Ovary (tissue), 10 donors: ENCODE data around the gene CBS. TPM values are rescaled to one million over a fixed set of nuclear protein-coding genes. Genes with fewer than 3 reads are reported as not detected.
"Not testable (repeated sequence)": the region's sequence is repeated elsewhere in the genome, so short reads cannot be mapped to it uniquely, and the experiment has no call there.

Experiments used
- DNase-seq, 5 donors: peaks; one replicate each; pipeline ENCODE4 v3.0.0-alpha.2; 2019 to 2020
- H3K27ac ChIP-seq, 2 donors: fragments of 200-600 bp; one replicate each; pipeline versions ENCODE4 v1.5.1 to v1.8.0; 2019 to 2022
- H3K27me3 ChIP-seq: fragments of 200-600 bp; one replicate; pipeline ENCODE4 v1.8.0; 2022
- H3K36me3 ChIP-seq: fragments of 200-600 bp; sonication (generic); one replicate; pipeline ENCODE4 v1.5.1; 2019
- H3K4me1 ChIP-seq: one replicate; pipeline ENCODE4 v1.8.1; 2013; ENCODE audit warnings: mild to moderate bottlenecking, moderate library complexity; ENCODE audit not compliant: insufficient read depth
- H3K4me3 ChIP-seq: fragments of 200-600 bp; sonication (generic); one replicate; pipeline ENCODE4 v1.5.1; 2017
- H3K9me3 ChIP-seq, 2 donors: fragments of 200-600 bp in 1 of 2; sonication (generic) in 1 of 2; one replicate each; pipeline versions ENCODE4 v1.5.1 to v1.8.1; 2013 to 2019; ENCODE audit warnings: mild to moderate bottlenecking in 1 of 2, moderate library complexity in 1 of 2
- WGBS, 3 donors: extraction: QIAGEN DNeasy Blood & Tissue Kit in 1 of 3; methylation state at CpG; one replicate each; pipeline versions ENCODE4 v1.1.5 to v1.1.7; 2013 to 2017; 5-methylcytosine and 5-hydroxymethylcytosine counted together
- intact Hi-C, 4 donors: fragments of 100-400 bp; cut with DNase I; formaldehyde crosslinking; loops; one replicate each; pipeline versions ENCODE4 v1.11.0 to v1.15.1; 2022 to 2023
- long read RNA-seq, 3 donors: library from polyadenylated mRNA in 2 of 3; unstranded in 2 of 3; transcript quantifications; one replicate each; pipeline ENCODE4 v2.0.0 and lab custom pipeline, GENCODE V29; 2021 to 2026
- polyA plus RNA-seq, 2 donors: library from polyadenylated mRNA; stranded (reverse); fragments of 200-250 nt in 1 of 2; fragments of 350-450 nt in 1 of 2; fragmentation: Illumina TruSeq in 1 of 2; extraction: RNeasy Lipid Tissue Mini Kit (QIAGEN cat#74804) in 1 of 2; gene quantifications; one replicate each; pipeline ENCODE4 v1.2.3, GENCODE V29; 2013 to 2014
- total RNA-seq, 7 donors: library from RNA; depleted of rRNA in 2 of 7; stranded (reverse); fragments of >200 nt in 2 of 7; fragmentation: NEBNext Ultra II Directional in 3 of 7; extraction: Animal tissue kit (Norgen Biotek cat#: 25700) in 3 of 7; gene quantifications; one replicate each; pipeline versions ENCODE4 v1.1.0 to v1.2.4, GENCODE V29; 2016 to 2023
- donor health status: DM: no; HTN: no; CAD: no; lungs with moderate emphysema.
- donor health status: DM: no; HTN: no; CAD: no.
- donor health status: Bipolar disorder and iron deficiency.
- donor health status: DM: yes; HTN: yes; CAD: no.
- donor health status: DM: no; HTN: no; CAD: no.
- donor health status: DM: yes; HTN: yes; CAD: no.

CBS gene
- total RNA-seq (100 to 1,000 TPM in 2 of 7 donors, 10 to 100 TPM in 5; 31.8 to 114 (median 50.6) TPM), polyA plus RNA-seq (10 to 100 TPM in 1 of 2 donors, 1 to 10 TPM in 1; 7.1 to 77.6 TPM)
- long read RNA-seq, donor 1, transcript CBS-210 (5 exons, 1,038 nt), result minor isoform, 5 of 333 reads
- long read RNA-seq, donor 1, transcript CBS-201 (17 exons, 2,583 nt), result minor isoform, 8 of 333 reads
- long read RNA-seq, donor 1, transcript CBS-204 (17 exons, 2,605 nt), result major isoform, 191 of 333 reads
- long read RNA-seq, donor 1, partial matches to known transcripts, result 52 of 333 reads
- long read RNA-seq, donor 1, other reads (novel, unspliced or antisense), result 73 of 333 reads
- long read RNA-seq, donor 2, result 0 reads
- long read RNA-seq, donor 3, transcript CBS-204 (17 exons, 2,605 nt), result major isoform, 170 of 332 reads
- long read RNA-seq, donor 3, transcript CBS-201 (17 exons, 2,583 nt), result minor isoform, 18 of 332 reads
- long read RNA-seq, donor 3, partial matches to known transcripts, result 47 of 332 reads
- long read RNA-seq, donor 3, other reads (novel, unspliced or antisense), result 95 of 332 reads

DNA sequence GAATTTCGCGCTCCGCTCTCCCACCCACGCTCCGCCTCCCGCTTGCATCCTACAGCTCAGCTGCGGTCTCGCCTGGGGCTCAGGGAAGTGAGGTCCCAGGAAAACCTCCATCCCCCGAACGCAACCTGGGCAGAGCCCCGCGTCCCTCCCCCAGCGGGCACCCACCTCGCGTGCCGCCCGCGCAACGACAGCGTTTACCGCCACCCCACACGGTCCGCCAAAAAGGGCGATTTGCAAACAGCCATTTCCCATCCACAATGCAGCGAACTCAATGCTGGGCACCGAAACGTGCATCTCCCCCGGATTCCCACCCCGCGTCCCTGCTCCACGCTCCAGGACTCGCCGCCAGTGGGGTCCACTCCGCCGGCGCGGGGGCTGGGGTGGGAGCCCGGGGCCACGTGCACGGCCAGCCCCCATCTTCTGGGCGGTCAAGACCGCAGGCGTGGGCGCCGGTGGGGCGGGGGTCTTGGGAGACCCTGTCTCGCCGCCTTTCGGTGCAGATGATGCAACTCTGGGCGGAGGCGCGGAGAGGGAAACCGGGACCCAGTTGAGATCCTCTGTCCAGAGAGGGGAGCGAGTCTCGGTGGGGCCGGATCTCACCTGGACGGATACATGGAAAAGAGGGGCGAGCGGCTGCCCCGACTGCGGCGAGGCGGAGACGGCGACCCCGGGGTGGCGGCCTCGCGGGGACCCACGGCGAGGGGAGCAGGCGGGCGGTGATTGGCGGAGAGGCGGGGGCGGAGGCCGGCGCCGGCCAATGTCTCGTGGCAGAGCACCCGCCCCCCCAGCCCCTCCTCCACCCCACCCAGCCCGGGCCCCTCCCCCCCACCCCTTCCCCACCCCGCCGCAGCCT is at the start of gene CBS:
Gene CBS, minus strand, starts transcription at position 666 of the 853 bp plus-strand sequence. CDS start 3,642 bp downstream, outside the sequence.
- H3K36me3 ChIP-seq, H3K9me3 ChIP-seq, H3K4me1 ChIP-seq, H3K4me3 ChIP-seq, H3K27ac ChIP-seq, DNase-seq, intact Hi-C loops, H3K27me3 ChIP-seq: not testable (repeated sequence)
- no CpG with 5 or more reads among the region's 84 CpGs for WGBS, 3 donors

DNA sequence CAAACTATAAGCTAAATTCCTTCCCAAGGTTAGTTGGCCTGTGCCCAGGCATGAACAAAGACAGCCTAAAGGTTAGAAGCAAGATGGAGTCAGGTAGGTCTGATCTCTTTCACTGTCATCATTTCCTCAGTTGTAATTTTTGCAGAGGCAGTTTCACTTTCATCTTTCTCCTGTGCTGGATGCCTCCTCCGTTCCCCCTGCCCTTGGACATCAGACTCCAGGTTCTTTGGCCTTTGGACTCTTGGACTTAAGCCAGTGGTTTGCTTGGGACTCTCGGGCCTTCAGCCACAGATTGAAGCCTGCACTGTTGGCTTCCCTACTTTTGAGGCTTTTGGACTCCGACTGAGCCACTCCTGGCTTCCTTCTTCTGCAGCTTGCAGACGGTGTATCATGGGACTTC is 40.3 kb upstream of the CBS start:
- intact Hi-C loops, H3K4me3 ChIP-seq, H3K4me1 ChIP-seq, DNase-seq, H3K9me3 ChIP-seq, H3K27me3 ChIP-seq, H3K27ac ChIP-seq, H3K36me3 ChIP-seq: not testable (repeated sequence)
- no CpG with 5 or more reads among the region's 4 CpGs for WGBS, 3 donors

DNA sequence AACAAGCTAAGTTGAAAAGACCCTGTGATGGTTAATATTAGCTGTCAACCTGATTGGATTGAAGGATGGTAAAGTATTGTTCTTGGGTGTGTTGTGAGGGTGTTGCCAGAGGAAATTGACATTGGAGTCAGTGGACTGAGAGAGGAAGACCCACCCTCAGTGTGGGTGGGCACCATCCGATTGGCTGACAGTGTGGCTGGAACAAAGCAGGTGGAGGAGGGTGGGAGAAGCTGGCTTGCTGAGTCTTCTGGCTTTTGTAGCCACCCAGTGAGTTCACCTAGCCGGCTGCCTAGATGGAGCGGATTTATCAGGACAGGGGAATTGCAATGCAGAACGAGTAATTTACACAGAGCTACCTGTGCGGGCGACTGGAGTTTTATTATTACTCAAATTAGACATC is 38.8 kb upstream of the CBS start:
- H3K27me3 ChIP-seq, intact Hi-C loops, H3K27ac ChIP-seq, DNase-seq, H3K4me1 ChIP-seq, H3K9me3 ChIP-seq, H3K4me3 ChIP-seq, H3K36me3 ChIP-seq: not testable (repeated sequence)
- WGBS, 3 donors, result 76 to 100% methylated on average over 2 to 4 of the region's 6 CpGs; no CpG with 5 or more reads in 1 of the 3 donors

DNA sequence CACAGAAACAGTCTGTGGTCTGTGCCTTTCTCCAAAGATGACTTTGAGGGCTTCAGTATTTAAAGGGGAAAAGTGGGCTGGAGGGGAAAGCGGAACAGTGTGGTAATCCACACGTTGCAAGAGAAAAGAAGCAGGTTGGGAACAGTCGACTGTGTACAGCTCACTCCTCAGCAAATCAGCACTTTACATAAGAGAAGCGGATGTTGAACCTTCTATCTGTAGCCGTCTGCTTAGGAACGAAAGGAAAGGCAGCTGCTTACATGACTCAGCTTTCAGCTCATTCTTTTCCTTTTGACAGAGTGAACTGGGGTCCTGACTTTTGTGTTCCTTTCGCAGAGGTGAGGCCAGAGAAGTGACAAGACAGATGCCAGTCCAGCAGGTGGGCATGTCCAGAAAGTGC is 33.4 kb upstream of the CBS start:
- H3K27ac ChIP-seq, H3K4me1 ChIP-seq, H3K9me3 ChIP-seq, H3K27me3 ChIP-seq, intact Hi-C loops, H3K4me3 ChIP-seq, H3K36me3 ChIP-seq, DNase-seq: not testable (repeated sequence)
- whole genome bisulfite sequencing, 3 donors, result no CpG with 5 or more reads among the region's 7 CpGs

DNA sequence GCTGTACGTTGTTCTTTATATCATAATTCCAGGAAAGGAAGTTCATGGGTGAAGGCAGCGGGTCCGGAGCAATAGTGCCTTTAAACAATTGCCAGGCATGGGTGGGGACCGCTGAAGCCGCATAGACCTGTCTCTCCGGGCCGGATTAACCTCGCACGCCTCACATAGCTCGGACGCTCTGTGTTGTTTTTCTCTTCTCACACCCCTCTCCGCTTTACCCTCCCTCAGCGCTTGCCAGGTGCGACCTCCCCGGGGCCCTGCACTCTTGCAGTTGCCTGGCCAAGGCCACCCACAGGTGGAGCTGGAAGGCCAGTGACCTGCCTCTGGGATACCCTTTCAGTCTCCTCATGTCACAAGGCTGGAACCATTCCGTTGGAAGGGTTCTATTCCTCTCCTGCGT is 32.5 kb upstream of the CBS start:
- WGBS, 3 donors, result no CpG with 5 or more reads among the region's 17 CpGs

DNA sequence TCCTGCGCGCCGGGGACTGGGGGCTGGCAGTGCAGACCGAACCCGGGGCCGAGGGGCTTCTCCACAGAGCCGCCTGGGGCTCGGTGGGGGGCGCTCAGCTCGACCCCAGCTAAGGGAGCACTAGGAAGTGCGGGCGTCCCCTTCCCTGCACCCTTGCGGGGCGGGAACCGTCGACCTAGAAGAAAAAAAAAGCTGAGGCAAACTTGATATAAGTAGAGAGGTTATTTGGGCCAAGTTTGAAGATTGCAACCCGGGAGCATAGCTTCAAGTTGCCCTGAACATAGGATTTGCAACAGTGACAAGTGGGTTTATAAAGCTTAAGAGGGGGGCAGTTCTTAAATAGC is 32.1 kb upstream of the CBS start:
- WGBS, 3 donors, result no CpG with 5 or more reads among the region's 17 CpGs
- H3K27me3 ChIP-seq, result not testable (repeated sequence)

More for the DNA sequence above, 32.5 kb upstream of the CBS start:
- H3K36me3 ChIP-seq, H3K4me3 ChIP-seq, intact Hi-C loops, H3K27ac ChIP-seq, H3K4me1 ChIP-seq, H3K27me3 ChIP-seq, H3K9me3 ChIP-seq, DNase-seq: not testable (repeated sequence)

DNA sequence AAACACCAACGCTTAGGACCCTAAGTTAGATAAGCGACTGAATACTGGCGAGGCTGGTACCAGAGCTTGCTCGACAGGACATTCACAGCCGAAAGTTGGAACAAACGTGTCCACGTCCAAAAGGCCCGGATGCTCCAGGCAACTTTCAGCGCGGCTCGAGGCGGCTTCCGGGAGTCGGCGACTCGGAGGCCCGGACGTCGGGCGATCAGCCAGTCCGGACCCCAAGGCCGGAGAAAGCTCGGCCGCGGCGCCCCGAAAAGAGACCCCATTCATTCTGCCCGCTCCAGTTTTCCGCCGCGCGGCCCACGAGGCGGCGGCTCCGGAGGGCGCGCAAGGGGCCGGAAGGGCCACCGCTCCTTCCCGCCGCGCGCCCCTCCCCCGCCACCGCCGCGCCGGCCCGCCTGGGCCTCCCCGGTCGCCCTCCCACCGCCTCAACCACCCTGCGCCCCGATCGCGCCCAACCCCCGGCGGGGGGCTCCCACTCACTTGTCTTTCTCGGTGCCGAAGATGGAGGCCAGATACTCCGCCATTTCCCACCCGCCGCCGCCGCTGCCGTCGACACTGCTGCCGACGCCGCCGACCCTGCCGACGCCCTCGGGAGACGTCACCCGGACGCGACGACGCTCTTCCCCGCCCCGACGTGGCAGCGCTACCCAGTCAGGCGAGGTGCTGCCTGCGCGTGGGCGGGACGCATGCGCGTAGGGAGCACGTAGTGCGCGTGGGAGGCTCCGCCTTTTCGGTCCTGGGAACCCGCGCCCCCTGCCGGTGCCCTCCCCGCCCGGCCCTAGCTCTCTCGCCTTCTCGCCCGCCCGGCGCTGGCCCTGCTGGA is 31.5 kb upstream of the CBS start, which contains the start of gene U2AF1:
Gene U2AF1, minus strand, starts transcription at position 606 of the 829 bp plus-strand sequence. Its CDS starts 76 bp downstream, at position 530.
- peak in 2 of 5 donors; percentile 58 to 79 for DNase-seq
- H3K4me1 ChIP-seq, H3K9me3 ChIP-seq, H3K36me3 ChIP-seq, intact Hi-C loops, H3K27me3 ChIP-seq: not testable (repeated sequence)
- Histone ChIP-seq H3K4me3 (peak within 1 kb of the TSS; percentile 55), H3K27ac (peak within 1 kb of the TSS; percentile 61 to 70)
- WGBS, 3 donors, result no CpG with 5 or more reads among the region's 107 CpGs

More for the DNA sequence above, 32.1 kb upstream of the CBS start:
- DNase-seq, intact Hi-C loops, H3K36me3 ChIP-seq, H3K9me3 ChIP-seq, H3K27ac ChIP-seq, H3K4me1 ChIP-seq, H3K4me3 ChIP-seq: not testable (repeated sequence)

DNA sequence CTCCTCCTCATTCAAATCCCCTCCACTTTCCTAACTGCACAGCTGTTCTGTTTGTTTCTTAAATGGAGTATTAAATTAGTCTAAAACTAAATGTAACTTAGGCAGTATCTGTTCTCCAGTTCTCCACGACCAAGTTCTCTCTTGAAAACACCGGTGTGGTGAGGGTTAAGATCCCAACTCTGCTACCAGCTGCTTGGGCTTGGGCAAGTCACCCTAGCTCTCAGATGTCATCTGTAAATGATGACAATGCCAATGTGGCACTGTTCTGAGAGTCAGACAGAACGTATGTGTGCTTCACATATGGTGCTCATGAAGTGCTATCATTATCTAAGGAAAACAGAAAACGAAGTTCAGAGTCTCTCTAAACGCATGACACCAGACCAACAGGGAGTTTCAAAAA is 29.0 kb upstream of the CBS start:
- H3K36me3 ChIP-seq, H3K27ac ChIP-seq, H3K4me3 ChIP-seq, intact Hi-C loops, H3K27me3 ChIP-seq, H3K4me1 ChIP-seq, DNase-seq, H3K9me3 ChIP-seq: not testable (repeated sequence)
- 59 to 64% methylated on average over 2 of the region's 5 CpGs; no CpG with 5 or more reads in 1 of the 3 donors for WGBS, 3 donors

DNA sequence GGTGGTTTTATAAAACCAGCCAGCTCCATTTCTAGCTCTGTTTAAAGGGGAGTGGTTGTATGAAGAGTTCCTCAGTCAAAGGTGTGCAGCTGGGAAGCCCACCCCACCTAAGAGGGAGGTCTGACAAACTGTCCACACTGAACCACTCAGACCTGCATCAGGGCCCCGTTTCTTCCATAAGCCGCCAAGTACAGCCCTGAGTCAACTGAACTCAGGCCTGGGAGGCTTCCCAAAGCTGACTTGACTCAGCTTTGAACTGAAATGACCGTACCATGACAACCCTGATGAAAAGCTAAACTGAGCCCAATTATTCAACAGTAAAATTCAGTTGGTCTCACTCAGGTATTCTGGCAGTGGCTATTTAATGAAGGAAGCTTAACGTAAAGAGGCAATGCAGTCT is 26.6 kb upstream of the CBS start:
- H3K4me3 ChIP-seq, H3K9me3 ChIP-seq, H3K4me1 ChIP-seq, intact Hi-C loops, H3K27ac ChIP-seq, DNase-seq, H3K36me3 ChIP-seq, H3K27me3 ChIP-seq: not testable (repeated sequence)
- WGBS, 3 donors, result no CpG with 5 or more reads among the region's 4 CpGs

DNA sequence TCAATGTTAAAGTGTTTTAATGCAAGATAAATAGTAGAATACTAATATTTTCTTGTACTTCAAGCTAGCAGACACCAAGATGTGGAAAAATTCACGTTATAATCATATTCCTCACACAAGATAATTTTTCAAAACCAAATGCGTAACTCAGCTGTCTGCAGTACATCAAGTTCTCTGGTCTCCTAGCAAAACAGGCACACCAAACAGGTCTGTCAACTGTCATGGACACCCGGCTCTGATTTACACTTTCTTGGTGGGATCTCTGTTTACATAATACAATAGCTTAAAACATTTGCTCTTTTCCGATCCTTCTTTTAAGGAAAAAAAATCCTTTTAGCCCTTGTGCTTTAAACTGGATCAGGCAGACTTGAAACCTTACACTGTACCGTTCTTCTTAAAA is 26.0 kb upstream of the CBS start:
- H3K27ac ChIP-seq, H3K36me3 ChIP-seq, H3K9me3 ChIP-seq, H3K27me3 ChIP-seq, DNase-seq, H3K4me3 ChIP-seq, H3K4me1 ChIP-seq, intact Hi-C loops: not testable (repeated sequence)
- WGBS, 3 donors, result no CpG with 5 or more reads among the region's 5 CpGs

DNA sequence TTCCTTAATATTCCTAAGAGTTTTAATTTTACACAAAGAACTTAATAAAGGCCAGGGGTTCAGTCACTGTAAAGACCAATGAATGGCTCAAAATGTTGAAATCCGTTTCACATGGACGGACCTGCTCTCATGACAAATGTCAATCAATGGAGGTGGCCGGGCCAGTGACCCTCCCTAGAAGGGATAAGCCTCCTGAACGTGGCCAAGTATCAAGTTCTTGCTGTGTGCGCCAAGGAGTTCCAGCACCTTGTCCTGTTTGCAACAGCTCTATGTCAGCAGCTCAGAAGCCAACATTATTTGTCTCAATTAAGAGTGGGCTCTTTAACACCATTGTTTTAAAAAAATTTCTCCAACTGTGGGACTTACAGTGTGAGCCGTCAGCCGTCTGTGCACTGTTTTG is 25.4 kb upstream of the CBS start:
- H3K9me3 ChIP-seq, H3K4me3 ChIP-seq, intact Hi-C loops, H3K27ac ChIP-seq, DNase-seq, H3K27me3 ChIP-seq, H3K36me3 ChIP-seq, H3K4me1 ChIP-seq: not testable (repeated sequence)
- no CpG with 5 or more reads among the region's 7 CpGs for WGBS, 3 donors
